ENCODE measurements around the gene AKAP10.

The AKAP10 gene

GRCh38 chr17:19945009-19945626 is 32.5 kb downstream of the AKAP10 start:
- Histone ChIP-seq H3K27ac (ENCODE audit: low read depth, low read length) (no peak overlapping the region), H3K4me1 (ENCODE audit: control insufficient read depth in 1 of 2, insufficient read depth in 2 of 2, low read length in 2 of 2) (peaks cover 0 to 18% of the 10 kb centered on the region in 2 donors), H3K36me3 (ENCODE audit: control insufficient read depth in 1 of 2, insufficient read depth in 2 of 2, low read length in 2 of 2) (peaks cover 12 to 43% of the 10 kb centered on the region in 2 donors), H3K4me3 (ENCODE audit: low read depth in 1 of 2, low read length in 2 of 2) (no peak overlapping the region), H3K27me3 (ENCODE audit: control insufficient read depth in 1 of 2, insufficient read depth in 2 of 2, low read length in 2 of 2) (no peaks in the 10 kb centered on the region), H3K9me3 (ENCODE audit: control insufficient read depth in 1 of 2, low read length in 2 of 2) (no peaks in the 10 kb centered on the region), H3K9ac (ENCODE audit: low read depth in 1 of 2, low read length in 2 of 2) (no peak overlapping the region)

DNA sequence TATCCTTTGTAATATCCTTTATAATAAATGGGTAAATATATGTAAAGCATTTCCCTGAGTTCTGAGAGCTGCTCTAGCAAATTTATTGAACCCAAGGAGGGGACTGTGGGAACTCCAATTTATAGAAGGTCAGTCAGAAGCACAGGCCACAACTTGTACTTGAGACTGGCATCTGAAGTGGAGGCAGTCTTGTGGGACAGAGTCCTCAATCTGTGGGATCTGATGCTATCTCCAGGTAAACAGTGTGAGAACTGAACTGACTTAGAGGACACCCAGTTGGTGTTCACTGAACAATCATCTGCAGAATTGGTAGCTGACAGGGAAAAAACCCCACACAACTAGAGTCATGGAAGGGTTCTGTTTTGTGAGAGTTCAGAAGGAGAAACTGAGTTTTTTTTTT is 34.0 kb downstream of the AKAP10 start:
- peaks cover 0 to 15% of the 10 kb centered on the region in 2 donors for H3K4me1 ChIP-seq (ENCODE audit: control insufficient read depth in 1 of 2, insufficient read depth in 2 of 2, low read length in 2 of 2)
- no peak overlapping the region for H3K9ac ChIP-seq (ENCODE audit: low read depth in 1 of 2, low read length in 2 of 2)
- H3K27me3 ChIP-seq (ENCODE audit: control insufficient read depth in 1 of 2, insufficient read depth in 2 of 2, low read length in 2 of 2) = no peaks in the 10 kb centered on the region
- no peak overlapping the region for H3K4me3 ChIP-seq (ENCODE audit: low read depth in 1 of 2, low read length in 2 of 2)
- no peaks in the 10 kb centered on the region for H3K9me3 ChIP-seq (ENCODE audit: control insufficient read depth in 1 of 2, low read length in 2 of 2)
- H3K27ac ChIP-seq (ENCODE audit: low read depth, low read length) = no peak overlapping the region
- H3K36me3 ChIP-seq (ENCODE audit: control insufficient read depth in 1 of 2, insufficient read depth in 2 of 2, low read length in 2 of 2) = peaks cover 20 to 56% of the 10 kb centered on the region in 2 donors

DNA sequence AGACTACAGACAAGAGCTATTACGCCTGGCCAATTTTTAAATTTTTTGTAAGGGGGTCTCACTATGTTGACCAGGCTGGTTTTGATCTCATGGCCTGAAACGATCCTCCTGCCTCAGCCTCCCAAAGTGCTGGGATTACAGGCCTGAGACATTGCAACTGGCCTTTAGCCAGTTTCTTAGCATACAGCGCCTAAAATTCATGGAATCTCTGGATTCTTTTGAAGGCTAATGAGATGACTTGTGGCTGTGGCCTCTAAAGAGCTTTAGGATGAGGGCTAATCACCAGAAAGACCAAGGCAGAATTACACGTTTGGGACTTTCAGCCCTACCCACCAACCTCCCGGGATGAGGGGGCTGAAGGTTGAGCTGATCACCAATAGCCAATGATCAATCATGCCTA is 34.6 kb downstream of the AKAP10 start:
- no peaks in the 10 kb centered on the region for H3K27me3 ChIP-seq (ENCODE audit: control insufficient read depth in 1 of 2, insufficient read depth in 2 of 2, low read length in 2 of 2)
- H3K27ac ChIP-seq (ENCODE audit: low read depth, low read length) = no peak overlapping the region
- H3K36me3 ChIP-seq (ENCODE audit: control insufficient read depth in 1 of 2, insufficient read depth in 2 of 2, low read length in 2 of 2) = peaks cover 20 to 57% of the 10 kb centered on the region in 2 donors
- no peak overlapping the region for H3K9ac ChIP-seq (ENCODE audit: low read depth in 1 of 2, low read length in 2 of 2)
- H3K9me3 ChIP-seq (ENCODE audit: control insufficient read depth in 1 of 2, low read length in 2 of 2) = no peaks in the 10 kb centered on the region
- no peak overlapping the region for H3K4me3 ChIP-seq (ENCODE audit: low read depth in 1 of 2, low read length in 2 of 2)
- peaks cover 0 to 13% of the 10 kb centered on the region in 2 donors for H3K4me1 ChIP-seq (ENCODE audit: control insufficient read depth in 1 of 2, insufficient read depth in 2 of 2, low read length in 2 of 2)

GRCh38 chr17:19940722-19941464 is 36.7 kb downstream of the AKAP10 start:
- Histone ChIP-seq H3K36me3 (ENCODE audit: control insufficient read depth in 1 of 2, insufficient read depth in 2 of 2, low read length in 2 of 2) (peaks cover 22 to 60% of the 10 kb centered on the region in 2 donors), H3K27ac (ENCODE audit: low read depth, low read length) (no peak overlapping the region), H3K9ac (ENCODE audit: low read depth in 1 of 2, low read length in 2 of 2) (no peak overlapping the region), H3K27me3 (ENCODE audit: control insufficient read depth in 1 of 2, insufficient read depth in 2 of 2, low read length in 2 of 2) (no peaks in the 10 kb centered on the region), H3K4me1 (ENCODE audit: control insufficient read depth in 1 of 2, insufficient read depth in 2 of 2, low read length in 2 of 2) (peaks cover 0 to 13% of the 10 kb centered on the region in 2 donors), H3K9me3 (ENCODE audit: control insufficient read depth in 1 of 2, low read length in 2 of 2) (no peaks in the 10 kb centered on the region), H3K4me3 (ENCODE audit: low read depth in 1 of 2, low read length in 2 of 2) (no peak overlapping the region)

DNA sequence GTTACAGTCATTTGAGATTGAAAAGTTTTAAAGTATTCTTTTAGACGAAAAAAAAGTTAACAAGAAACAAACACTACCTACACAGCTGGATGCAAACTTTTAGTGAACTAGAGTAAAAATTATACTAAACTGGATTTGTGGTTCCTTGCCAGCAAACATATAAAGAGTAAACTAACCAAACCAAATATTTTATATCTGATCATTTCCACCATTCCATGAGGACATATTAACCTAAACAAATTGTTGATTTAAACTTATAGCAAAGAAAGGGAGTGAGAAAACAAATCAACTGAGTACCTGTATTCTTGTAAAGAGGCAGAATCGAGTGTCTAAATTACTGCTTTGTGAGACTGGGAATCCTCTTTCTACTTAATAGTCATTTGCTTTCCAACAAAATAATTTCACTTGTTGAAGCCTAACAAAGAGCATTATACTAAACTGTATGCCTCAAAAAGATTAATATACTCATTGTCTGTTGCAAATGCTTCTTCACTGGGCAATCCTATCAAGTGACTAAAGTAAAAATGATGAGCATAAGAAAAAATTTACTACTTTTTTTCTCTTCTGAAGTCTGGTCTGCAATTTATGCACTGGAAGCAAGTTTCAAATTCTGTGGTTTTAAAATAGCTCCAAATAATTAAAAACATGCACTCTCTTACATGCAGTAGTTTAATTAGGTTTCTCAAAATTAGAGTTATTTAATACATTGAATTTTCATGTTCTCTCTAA is 37.5 kb downstream of the AKAP10 start:
- H3K27ac ChIP-seq (ENCODE audit: low read depth, low read length) = no peak overlapping the region

GRCh38 chr17:19938736-19939135 is 38.9 kb downstream of the AKAP10 start:
- H3K27me3 ChIP-seq (ENCODE audit: control insufficient read depth in 1 of 2, insufficient read depth in 2 of 2, low read length in 2 of 2) = no peaks in the 10 kb centered on the region
- no peak overlapping the region for H3K9ac ChIP-seq (ENCODE audit: low read depth in 1 of 2, low read length in 2 of 2)
- H3K9me3 ChIP-seq (ENCODE audit: control insufficient read depth in 1 of 2, low read length in 2 of 2) = no peaks in the 10 kb centered on the region
- no peak overlapping the region for H3K4me3 ChIP-seq (ENCODE audit: low read depth in 1 of 2, low read length in 2 of 2)
- H3K4me1 ChIP-seq (ENCODE audit: control insufficient read depth in 1 of 2, insufficient read depth in 2 of 2, low read length in 2 of 2) = peaks cover 0 to 13% of the 10 kb centered on the region in 2 donors
- no peak overlapping the region for H3K27ac ChIP-seq (ENCODE audit: low read depth, low read length)
- H3K36me3 ChIP-seq (ENCODE audit: control insufficient read depth in 1 of 2, insufficient read depth in 2 of 2, low read length in 2 of 2) = peaks cover 21 to 71% of the 10 kb centered on the region in 2 donors

More for the DNA sequence above, 37.5 kb downstream of the AKAP10 start:
- H3K4me1 ChIP-seq (ENCODE audit: control insufficient read depth in 1 of 2, insufficient read depth in 2 of 2, low read length in 2 of 2) = peaks cover 0 to 13% of the 10 kb centered on the region in 2 donors
- no peak overlapping the region for H3K4me3 ChIP-seq (ENCODE audit: low read depth in 1 of 2, low read length in 2 of 2)
- no peaks in the 10 kb centered on the region for H3K27me3 ChIP-seq (ENCODE audit: control insufficient read depth in 1 of 2, insufficient read depth in 2 of 2, low read length in 2 of 2)
- H3K9me3 ChIP-seq (ENCODE audit: control insufficient read depth in 1 of 2, low read length in 2 of 2) = no peaks in the 10 kb centered on the region
- H3K36me3 ChIP-seq (ENCODE audit: control insufficient read depth in 1 of 2, insufficient read depth in 2 of 2, low read length in 2 of 2) = peaks cover 19 to 59% of the 10 kb centered on the region in 2 donors
- no peak overlapping the region for H3K9ac ChIP-seq (ENCODE audit: low read depth in 1 of 2, low read length in 2 of 2)

DNA sequence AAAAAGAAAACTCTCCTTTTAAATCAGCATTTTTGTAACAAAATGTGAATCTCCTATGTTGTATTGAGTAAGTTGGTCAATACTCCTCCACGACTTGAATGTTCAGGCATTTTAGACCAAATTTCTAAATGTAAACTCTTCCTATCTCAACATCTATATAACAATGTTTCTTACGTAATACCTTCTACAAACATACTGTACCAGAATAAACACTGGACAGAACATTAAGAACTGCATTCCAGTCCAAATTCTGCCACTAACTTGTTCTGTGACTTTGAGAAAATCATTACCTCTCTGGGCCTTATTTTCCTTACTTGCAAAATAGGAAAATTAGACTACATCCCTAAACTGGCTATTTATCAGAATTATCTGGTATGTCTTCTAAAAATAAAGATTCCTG is 40.1 kb downstream of the AKAP10 start:
- no peaks in the 10 kb centered on the region for H3K27me3 ChIP-seq (ENCODE audit: control insufficient read depth in 1 of 2, insufficient read depth in 2 of 2, low read length in 2 of 2)
- no peak overlapping the region for H3K4me3 ChIP-seq (ENCODE audit: low read depth in 1 of 2, low read length in 2 of 2)
- no peak overlapping the region for H3K9ac ChIP-seq (ENCODE audit: low read depth in 1 of 2, low read length in 2 of 2)
- H3K9me3 ChIP-seq (ENCODE audit: control insufficient read depth in 1 of 2, low read length in 2 of 2) = no peaks in the 10 kb centered on the region
- H3K4me1 ChIP-seq (ENCODE audit: control insufficient read depth in 1 of 2, insufficient read depth in 2 of 2, low read length in 2 of 2) = peaks cover 0 to 13% of the 10 kb centered on the region in 2 donors
- peaks cover 21 to 69% of the 10 kb centered on the region in 2 donors for H3K36me3 ChIP-seq (ENCODE audit: control insufficient read depth in 1 of 2, insufficient read depth in 2 of 2, low read length in 2 of 2)
- no peak overlapping the region for H3K27ac ChIP-seq (ENCODE audit: low read depth, low read length)

DNA sequence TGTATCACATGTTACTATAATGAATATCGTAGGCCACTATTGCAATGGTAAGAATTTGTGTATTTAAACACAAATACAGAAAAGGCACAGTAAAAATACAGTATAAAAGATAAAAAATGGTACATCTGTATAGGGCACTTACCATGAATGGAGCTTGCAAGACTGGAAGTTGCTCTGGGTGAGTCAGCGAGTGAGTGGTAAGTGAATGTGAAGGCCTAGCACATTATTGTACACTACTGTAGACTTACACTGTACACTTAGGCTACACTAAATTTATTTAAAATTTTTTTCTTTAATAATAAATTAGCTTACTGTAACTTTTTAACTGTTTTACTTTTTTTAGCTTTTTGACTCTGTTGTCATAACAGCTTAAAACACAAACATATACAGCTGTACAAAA is 42.5 kb downstream of the AKAP10 start:
- no peak overlapping the region for H3K27ac ChIP-seq (ENCODE audit: low read depth, low read length)
- no peaks in the 10 kb centered on the region for H3K9me3 ChIP-seq (ENCODE audit: control insufficient read depth in 1 of 2, low read length in 2 of 2)
- H3K4me1 ChIP-seq (ENCODE audit: control insufficient read depth in 1 of 2, insufficient read depth in 2 of 2, low read length in 2 of 2) = no peaks in the 10 kb centered on the region
- H3K4me3 ChIP-seq (ENCODE audit: low read depth in 1 of 2, low read length in 2 of 2) = no peak overlapping the region
- peaks cover 21 to 72% of the 10 kb centered on the region in 2 donors for H3K36me3 ChIP-seq (ENCODE audit: control insufficient read depth in 1 of 2, insufficient read depth in 2 of 2, low read length in 2 of 2)
- H3K9ac ChIP-seq (ENCODE audit: low read depth in 1 of 2, low read length in 2 of 2) = no peak overlapping the region
- no peaks in the 10 kb centered on the region for H3K27me3 ChIP-seq (ENCODE audit: control insufficient read depth in 1 of 2, insufficient read depth in 2 of 2, low read length in 2 of 2)

GRCh38 chr17:19933628-19934027 is 44.0 kb downstream of the AKAP10 start:
- Histone ChIP-seq H3K4me3 (ENCODE audit: low read depth in 1 of 2, low read length in 2 of 2) (no peak overlapping the region), H3K4me1 (ENCODE audit: control insufficient read depth in 1 of 2, insufficient read depth in 2 of 2, low read length in 2 of 2) (no peaks in the 10 kb centered on the region), H3K9ac (ENCODE audit: low read depth in 1 of 2, low read length in 2 of 2) (no peak overlapping the region), H3K27ac (ENCODE audit: low read depth, low read length) (no peak overlapping the region), H3K27me3 (ENCODE audit: control insufficient read depth in 1 of 2, insufficient read depth in 2 of 2, low read length in 2 of 2) (no peaks in the 10 kb centered on the region), H3K9me3 (ENCODE audit: control insufficient read depth in 1 of 2, low read length in 2 of 2) (no peaks in the 10 kb centered on the region), H3K36me3 (ENCODE audit: control insufficient read depth in 1 of 2, insufficient read depth in 2 of 2, low read length in 2 of 2) (peaks cover 13 to 70% of the 10 kb centered on the region in 2 donors)

DNA sequence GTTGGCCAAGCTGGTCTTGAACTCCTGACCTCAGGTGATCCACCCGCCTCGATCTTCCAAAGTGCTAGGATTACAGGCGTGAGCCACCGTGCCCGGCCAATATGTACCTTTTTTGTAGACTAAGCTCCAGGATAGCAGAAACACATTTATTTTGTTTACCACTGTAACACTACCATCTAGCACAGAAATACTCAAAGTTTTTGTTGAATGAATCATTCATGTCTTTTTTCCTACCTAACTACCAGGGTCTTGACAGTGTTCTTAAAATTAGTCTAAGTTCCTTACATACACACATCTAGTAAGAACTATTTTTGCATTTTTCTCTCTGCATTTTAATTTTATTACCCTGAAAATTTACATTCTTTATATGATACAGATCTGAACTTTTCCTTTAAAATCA is 44.4 kb downstream of the AKAP10 start:
- Histone ChIP-seq H3K4me1 (ENCODE audit: control insufficient read depth in 1 of 2, insufficient read depth in 2 of 2, low read length in 2 of 2) (no peaks in the 10 kb centered on the region), H3K9me3 (ENCODE audit: control insufficient read depth in 1 of 2, low read length in 2 of 2) (no peaks in the 10 kb centered on the region), H3K27me3 (ENCODE audit: control insufficient read depth in 1 of 2, insufficient read depth in 2 of 2, low read length in 2 of 2) (no peaks in the 10 kb centered on the region), H3K36me3 (ENCODE audit: control insufficient read depth in 1 of 2, insufficient read depth in 2 of 2, low read length in 2 of 2) (peaks cover 13 to 66% of the 10 kb centered on the region in 2 donors), H3K4me3 (ENCODE audit: low read depth in 1 of 2, low read length in 2 of 2) (no peak overlapping the region), H3K9ac (ENCODE audit: low read depth in 1 of 2, low read length in 2 of 2) (no peak overlapping the region), H3K27ac (ENCODE audit: low read depth, low read length) (no peak overlapping the region)

Data from duodenal mucosa (tissue), 2 donors.